H9 (cell line): ENCODE measurements around the gene FAM117A. TPM values are rescaled to one million over a fixed set of nuclear protein-coding genes. Genes with fewer than 3 reads are reported as not detected.

Source experiments
- DNase-seq: peaks from one replicate; pipeline ENCODE4 v3.0.0-alpha.2; 2017
- H2AFZ ChIP-seq: one replicate; pipeline ENCODE4 v1.6.1; 2013; ENCODE audit warnings: mild to moderate bottlenecking, low read length, control low read depth, moderate library complexity
- H2AK5ac ChIP-seq: 2 replicates; pipeline ENCODE4 v1.6.1; 2013; ENCODE audit warnings: low read length, control low read depth, mixed read lengths; ENCODE audit not compliant: insufficient read length
- H2BK120ac ChIP-seq: one replicate; pipeline ENCODE4 v1.6.1; 2013; ENCODE audit warnings: low read depth, mild to moderate bottlenecking, low read length, control low read depth, inconsistent platforms; ENCODE audit not compliant: poor library complexity, severe bottlenecking
- H2BK12ac ChIP-seq: 2 replicates; pipeline ENCODE4 v1.6.1; 2013; ENCODE audit warnings: low read length, control low read depth, mixed read lengths, low read depth; ENCODE audit not compliant: insufficient read length
- H2BK15ac ChIP-seq: 2 replicates; pipeline ENCODE4 v1.6.1; 2013; ENCODE audit warnings: low read depth, low read length, control low read depth
- H2BK20ac ChIP-seq: one replicate; pipeline ENCODE4 v1.6.1; 2013; ENCODE audit warnings: low read depth, mild to moderate bottlenecking, low read length, control low read depth, inconsistent platforms; ENCODE audit not compliant: poor library complexity, severe bottlenecking
- H2BK5ac ChIP-seq: 2 replicates; pipeline ENCODE4 v1.6.1; 2013; ENCODE audit warnings: low read length, control low read depth, mixed read lengths; ENCODE audit not compliant: insufficient read length
- H3K14ac ChIP-seq: 2 replicates; pipeline ENCODE4 v1.6.1; 2013; ENCODE audit warnings: low read length, control low read depth; ENCODE audit not compliant: insufficient read depth
- H3K18ac ChIP-seq: 2 replicates; pipeline ENCODE4 v1.6.1; 2013; ENCODE audit warnings: low read depth, mild to moderate bottlenecking, mixed read lengths, low read length, control low read depth; ENCODE audit not compliant: insufficient read length
- H3K23ac ChIP-seq: 2 replicates; pipeline ENCODE4 v1.6.1; 2013; ENCODE audit warnings: low read length, control low read depth, mixed read lengths, low read depth; ENCODE audit not compliant: insufficient read length
- H3K23me2 ChIP-seq: 2 replicates; pipeline ENCODE4 v1.6.1; 2013; ENCODE audit warnings: low read depth, mild to moderate bottlenecking, mixed read lengths, low read length, control low read depth; ENCODE audit not compliant: insufficient read length, poor library complexity, severe bottlenecking
- H3K27ac ChIP-seq: 2 replicates; pipeline ENCODE4 v1.5.1; 2013; ENCODE audit warnings: low read length, control low read depth, mixed read lengths, low read depth; ENCODE audit not compliant: insufficient read length
- H3K27me3 ChIP-seq: 2 replicates; pipeline ENCODE4 v1.6.1; 2013; ENCODE audit warnings: low read length, control low read depth, inconsistent platforms; ENCODE audit not compliant: insufficient read depth
- H3K4ac ChIP-seq: 2 replicates; pipeline ENCODE4 v1.6.1; 2013; ENCODE audit warnings: low read depth, mild to moderate bottlenecking, control low read depth, inconsistent platforms, low read length, moderate library complexity
- H3K4me1 ChIP-seq: 2 replicates; pipeline ENCODE4 v1.6.1; 2013; ENCODE audit warnings: low read length, control low read depth, inconsistent platforms; ENCODE audit not compliant: insufficient read depth
- H3K4me2 ChIP-seq: 2 replicates; pipeline ENCODE4 v1.6.1; 2013; ENCODE audit warnings: low read length, control low read depth, mixed read lengths; ENCODE audit not compliant: insufficient read length, insufficient read depth
- H3K56ac ChIP-seq: 2 replicates; pipeline ENCODE4 v1.6.1; 2013; ENCODE audit warnings: low read depth, mild to moderate bottlenecking, mixed read lengths, low read length, control low read depth; ENCODE audit not compliant: insufficient read length
- H3K79me1 ChIP-seq: 2 replicates; pipeline ENCODE4 v1.6.1; 2013; ENCODE audit warnings: low read depth, mild to moderate bottlenecking, moderate library complexity, low read length, control low read depth, inconsistent platforms; ENCODE audit not compliant: insufficient read depth, poor library complexity, severe bottlenecking
- H3K79me2 ChIP-seq: 2 replicates; pipeline ENCODE4 v1.6.1; 2013; ENCODE audit warnings: low read length, control low read depth, inconsistent platforms; ENCODE audit not compliant: insufficient read depth
- H3K9ac ChIP-seq: 2 replicates; pipeline ENCODE4 v1.6.1; 2013; ENCODE audit warnings: low read length, control low read depth, mixed read lengths; ENCODE audit not compliant: insufficient read length; ENCODE audit errors: extremely low read depth
- H3K9me3 ChIP-seq: one replicate; pipeline ENCODE4 v1.6.1; 2013; ENCODE audit warnings: low read depth, low read length, inconsistent platforms; ENCODE audit not compliant: control insufficient read depth
- H3T11ph ChIP-seq: one replicate; pipeline ENCODE4 v1.6.1; 2013; ENCODE audit warnings: mild to moderate bottlenecking, low read length, control low read depth, inconsistent platforms
- H4K20me1 ChIP-seq: one replicate; pipeline ENCODE4 v1.6.1; 2013; ENCODE audit not compliant: control insufficient read depth, insufficient read length, insufficient read depth
- H4K5ac ChIP-seq: 2 replicates; pipeline ENCODE4 v1.6.1; 2013; ENCODE audit warnings: low read depth, mild to moderate bottlenecking, mixed read lengths, low read length, control low read depth; ENCODE audit not compliant: insufficient read length
- H4K8ac ChIP-seq: replicated peaks from 2 replicates; pipeline ENCODE4 v1.6.1; 2013; ENCODE audit warnings: low read length, control low read depth, mixed read lengths, low read depth; ENCODE audit not compliant: insufficient read length
- H4K91ac ChIP-seq: 2 replicates; pipeline ENCODE4 v1.6.1; 2013; ENCODE audit warnings: low read depth, mild to moderate bottlenecking, moderate library complexity, mixed read lengths, low read length, control low read depth; ENCODE audit not compliant: insufficient read length
- H3K27ac Mint-ChIP-seq, 3 experiments: 2 replicates in 2 of 3; 3 replicates in 1 of 3; pipeline ENCODE4 v1.8.0; 2020 to 2021; ENCODE audit warnings: mixed read lengths in 3 of 3, mild to moderate bottlenecking in 1 of 3, moderate library complexity in 1 of 3
- H3K27me3 Mint-ChIP-seq: 2 replicates; pipeline ENCODE4 v1.8.0; 2021; ENCODE audit warnings: low read depth, mild to moderate bottlenecking, moderate library complexity, mixed read lengths
- H3K36me3 Mint-ChIP-seq, 3 experiments: 2 replicates in 2 of 3; 3 replicates in 1 of 3; pipeline ENCODE4 v1.8.0; 2020 to 2021; ENCODE audit warnings: low read depth in 3 of 3, mixed read lengths in 3 of 3; ENCODE audit not compliant: insufficient read depth in 1 of 3
- H3K4me1 Mint-ChIP-seq, 2 experiments: 2 replicates each; pipeline ENCODE4 v1.8.0; 2020; ENCODE audit warnings: mixed read lengths in 2 of 2
- H3K4me3 Mint-ChIP-seq, 2 experiments: 2 replicates in 1 of 2; 3 replicates in 1 of 2; pipeline ENCODE4 v1.8.0; 2020 to 2021; ENCODE audit warnings: mild to moderate bottlenecking in 2 of 2, mixed read lengths in 2 of 2, moderate library complexity in 1 of 2
- H3K9me3 Mint-ChIP-seq, 2 experiments: 2 replicates in 1 of 2; 3 replicates in 1 of 2; pipeline ENCODE4 v1.8.0; 2020; ENCODE audit warnings: mild to moderate bottlenecking in 2 of 2, mixed read lengths in 2 of 2, moderate library complexity in 1 of 2
- CTCF ChIP-seq: fragments of 200-600 bp; sonication (generic); conservative IDR thresholded peaks from 3 replicates; pipeline ENCODE4 v1.8.0; 2021; ENCODE audit warnings: antibody characterized with exemption, mild to moderate bottlenecking
- WGBS: extraction: QIAGEN DNeasy Blood & Tissue Kit; methylation state at CpG from one replicate; pipeline ENCODE4 v1.1.7; 2013; ENCODE audit warnings: missing lambda C conversion rate, low lambda C conversion rate, mixed read lengths; ENCODE audit not compliant: insufficient read length; ENCODE audit errors: extremely low coverage; 5-methylcytosine and 5-hydroxymethylcytosine counted together
- total RNA-seq: library from RNA; stranded (reverse); gene quantifications from 2 replicates; pipeline ENCODE4 v1.2.1, GENCODE V29; 2021

FAM117A gene
- total RNA-seq, 1 experiment from 2014 or later, result 21.1 TPM

GRCh38 chr17:49730078-49730784 lies 33.7 kb downstream of the FAM117A start:
- DNase-seq, result no peak
- H4K8ac ChIP-seq, result no peak overlapping the region
- Mint-ChIP-seq H3K27me3 (no peaks in the 10 kb centered on the region; the same call in 1 of the 2 replicates), H3K4me3 (no peak overlapping the region), H3K36me3 (peaks cover 24 to 29% (median 25%) of the 10 kb centered on the region in 3 experiments; a peak in 6 of 7 replicates), H3K27ac (no peak overlapping the region; a peak in 1 of 7 replicates), H3K9me3 (no peaks in the 10 kb centered on the region; a peak in 1 of 5 replicates), H3K4me1 (no peaks in the 10 kb centered on the region)
- H3K23me2 ChIP-seq, result no peaks in the 10 kb centered on the region
- peaks cover 2% of the 10 kb centered on the region for H4K20me1 ChIP-seq
- no peaks in the 10 kb centered on the region for H3K4me1 ChIP-seq
- H3K9ac ChIP-seq, result no peak overlapping the region
- no peak overlapping the region for H3K18ac ChIP-seq
- H3K79me1 ChIP-seq, result peaks cover under 1% of the 10 kb centered on the region
- H3K4ac ChIP-seq, result no peak overlapping the region
- no peak overlapping the region for H3K14ac ChIP-seq
- H2AK5ac ChIP-seq, result no peak overlapping the region
- H2BK120ac ChIP-seq, result no peak overlapping the region
- H3K23ac ChIP-seq, result no peak overlapping the region
- H3K27ac ChIP-seq, result no peak overlapping the region
- no peak overlapping the region for H2BK20ac ChIP-seq
- no peak overlapping the region for H4K5ac ChIP-seq
- no CpG with 5 or more reads among the region's 4 CpGs for WGBS
- no peak overlapping the region for H2BK5ac ChIP-seq
- no peak overlapping the region for H2BK15ac ChIP-seq
- no peak overlapping the region for H2AFZ ChIP-seq
- no peak for TF ChIP-seq CTCF
- H3K27me3 ChIP-seq, result no peaks in the 10 kb centered on the region
- no peak overlapping the region for H4K91ac ChIP-seq
- no peak overlapping the region for H3K4me2 ChIP-seq
- no peak overlapping the region for H3K56ac ChIP-seq
- no peak overlapping the region for H3T11ph ChIP-seq
- no peaks in the 10 kb centered on the region for H3K9me3 ChIP-seq
- H3K79me2 ChIP-seq, result no peaks in the 10 kb centered on the region
- H2BK12ac ChIP-seq, result no peak overlapping the region
